HepG2 (cell line): ENCODE data around the gene SLCO3A1. TPM values are rescaled to one million over a fixed set of nuclear protein-coding genes. Genes with fewer than 3 reads are reported as not detected.

Experiments
- ATAC-seq: fragments of 200-7000 bp; cut with Tn5 transposase; 3 replicates; pipeline ENCODE4 v1.9.1; 2020; ENCODE audit warnings: mild to moderate bottlenecking, moderate library complexity
- BruUV-seq: library from RNA; stranded (reverse); fragments of 400-500 nt; replicated peaks from 2 replicates; lab custom pipeline; 2021; lab: Mats Ljungman, UMichigan
- CTCF ChIA-PET: fragments of 300-600 bp; formaldehyde crosslinking; extraction: SDS; loops from one replicate; lab custom pipeline; 2021; ENCODE audit warnings: low total read pairs, inconsistent platforms, low intra/inter-chr PET ratio; lab: Yijun Ruan, JAX
- POLR2A ChIA-PET: fragments of 350-600 bp; sonication (Branson Sonifier 250); formaldehyde crosslinking; loops from one replicate; lab custom pipeline; 2020; ENCODE audit warnings: antibody characterized with exemption, inconsistent platforms; lab: Yijun Ruan, JAX
- DNase-seq: peaks from one replicate; pipeline ENCODE4 v3.0.0-alpha.2; 2015; ENCODE audit warnings: low spot score
- FAIRE-seq: peaks from 3 replicates; lab custom pipeline; 2011; peaks lifted over from hg19 to GRCh38; lab: Jason Lieb, UNC
- H2AFZ ChIP-seq: one replicate; pipeline ENCODE4 v1.6.1; 2011; ENCODE audit warnings: low read length, inconsistent platforms
- H3K27ac ChIP-seq: fragments of 300-600 bp; 3 replicates; pipeline ENCODE4 v1.8.0; 2011; ENCODE audit warnings: mixed run types, mild to moderate bottlenecking, mixed read lengths, low read length, inconsistent platforms; ENCODE audit not compliant: insufficient read depth; ENCODE audit errors: extremely low read length
- H3K27me3 ChIP-seq, 2 experiments: fragments of 200-600 bp in 1 of 2; 2 replicates in 1 of 2; 3 replicates in 1 of 2; pipeline versions ENCODE4 v1.6.0 to v1.8.0; 2011; ENCODE audit warnings: low read length in 2 of 2, mild to moderate bottlenecking in 2 of 2, moderate library complexity in 2 of 2, inconsistent platforms in 1 of 2; ENCODE audit not compliant: insufficient read depth in 2 of 2, control insufficient read depth in 1 of 2
- H3K36me3 ChIP-seq, 2 experiments: fragments of 200-600 bp in 1 of 2; replicated peaks in 1 of 2; 2 replicates in 1 of 2; 3 replicates in 1 of 2; pipeline versions ENCODE4 v1.5.1 to v1.8.0; 2011; ENCODE audit warnings: low read length in 2 of 2, inconsistent platforms in 1 of 2; ENCODE audit not compliant: insufficient read depth in 2 of 2, control insufficient read depth in 1 of 2
- H3K4me1 ChIP-seq: 2 replicates; pipeline ENCODE4 v1.5.1; 2012; ENCODE audit warnings: low read length, inconsistent platforms; ENCODE audit not compliant: insufficient read depth
- H3K4me2 ChIP-seq: 2 replicates; pipeline ENCODE4 v1.6.0; 2011; ENCODE audit warnings: low read depth, low read length, inconsistent platforms
- H3K4me3 ChIP-seq, 3 experiments: fragments of 200-600 bp in 1 of 3; sonication (generic), shearing (Covaris generic) in 1 of 3; replicated peaks in 1 of 3; 2 replicates each; pipeline ENCODE4 v1.5.1; 2011 to 2016; ENCODE audit warnings: low read length in 3 of 3, inconsistent platforms in 2 of 3, low read depth in 2 of 3, mild to moderate bottlenecking in 2 of 3, control low read depth in 1 of 3, mixed read lengths in 1 of 3; ENCODE audit not compliant: insufficient read depth in 1 of 3
- H3K79me2 ChIP-seq: one replicate; pipeline ENCODE4 v1.6.1; 2011; ENCODE audit warnings: low read length, inconsistent platforms; ENCODE audit not compliant: insufficient read depth
- H3K9ac ChIP-seq: 2 replicates; pipeline ENCODE4 v1.6.0; 2011; ENCODE audit warnings: mild to moderate bottlenecking, low read depth, low read length, inconsistent platforms; ENCODE audit not compliant: insufficient read depth
- H3K9me3 ChIP-seq: 2 replicates; pipeline ENCODE4 v1.5.1; 2012; ENCODE audit warnings: mild to moderate bottlenecking, low read length
- H4K20me1 ChIP-seq: 2 replicates; pipeline ENCODE4 v1.6.0; 2011; ENCODE audit warnings: inconsistent platforms, mild to moderate bottlenecking, low read length, moderate library complexity; ENCODE audit not compliant: insufficient read depth
- FOXC1 ChIP-seq: sonication (generic); formaldehyde crosslinking; IDR thresholded peaks from 2 replicates; pipeline ENCODE4 v1.8.0; 2022; ENCODE audit warnings: mild to moderate bottlenecking, missing genetic modification reagents, borderline replicate concordance
- IRX3 ChIP-seq: sonication (generic); formaldehyde crosslinking; IDR thresholded peaks from 2 replicates; pipeline ENCODE4 v1.8.1; 2023; ENCODE audit warnings: mild to moderate bottlenecking, low read depth, missing genetic modification reagents, borderline replicate concordance
- JDP2 ChIP-seq: sonication (generic); formaldehyde crosslinking; IDR thresholded peaks from 2 replicates; pipeline ENCODE4 v1.8.1; 2022; ENCODE audit warnings: missing genetic modification reagents, borderline replicate concordance
- MAFF ChIP-seq: IDR thresholded peaks from 2 replicates; pipeline ENCODE4 v1.6.1; 2011; ENCODE audit warnings: low read depth, low read length, improper control_type of control experiment
- NR3C1 ChIP-seq: sonication (generic); formaldehyde crosslinking; IDR thresholded peaks from 2 replicates; pipeline ENCODE4 v1.4.0; 2020; ENCODE audit warnings: missing genetic modification reagents
- RARG ChIP-seq: sonication (generic); formaldehyde crosslinking; IDR thresholded peaks from 2 replicates; pipeline ENCODE4 v1.4.0; 2020; ENCODE audit warnings: low read depth, mild to moderate bottlenecking, missing genetic modification reagents
- SCMH1 ChIP-seq: sonication (generic); formaldehyde crosslinking; IDR thresholded peaks from 2 replicates; pipeline ENCODE4 v1.9.0; 2021; ENCODE audit warnings: missing genetic modification reagents, mild to moderate bottlenecking, borderline replicate concordance
- THAP9 ChIP-seq: sonication (generic); formaldehyde crosslinking; IDR thresholded peaks from 2 replicates; pipeline ENCODE4; 2020; ENCODE audit warnings: missing genetic modification reagents, mild to moderate bottlenecking, borderline replicate concordance
- ZBTB8A ChIP-seq: sonication (generic); formaldehyde crosslinking; IDR thresholded peaks from 2 replicates; pipeline ENCODE4 v1.4.0; 2020; ENCODE audit warnings: mild to moderate bottlenecking, low read depth, missing genetic modification reagents, borderline replicate concordance
- ZNF101 ChIP-seq: sonication (generic); formaldehyde crosslinking; IDR thresholded peaks from 2 replicates; pipeline ENCODE4 v1.4.0; 2020; ENCODE audit warnings: mild to moderate bottlenecking, low read depth, missing genetic modification reagents, borderline replicate concordance
- ZNF20 ChIP-seq: sonication (generic); formaldehyde crosslinking; IDR thresholded peaks from 2 replicates; pipeline ENCODE4 v1.4.0; 2020; ENCODE audit warnings: mild to moderate bottlenecking, moderate library complexity, missing genetic modification reagents
- ZNF891 ChIP-seq: sonication (generic); formaldehyde crosslinking; IDR thresholded peaks from 2 replicates; pipeline ENCODE4 v1.5.0; 2020; ENCODE audit warnings: mild to moderate bottlenecking, missing genetic modification reagents
- WGBS: methylation state at CpG from one replicate; pipeline ENCODE4 v1.1.6; 2017; ENCODE audit warnings: low lambda C conversion rate; 5-methylcytosine and 5-hydroxymethylcytosine counted together
- in situ Hi-C: cut with HindIII; loops from 2 replicates; pipeline ENCODE4 v1.10.0; 2017; ENCODE audit warnings: low pct_unique_long_range_greater_than_20kb; ENCODE audit not compliant: extremely low pct_ligation_motif_present
- intact Hi-C: fragments of 100-400 bp; cut with micrococcal nuclease; formaldehyde crosslinking; loops from one replicate; pipeline ENCODE4 v1.10.0; 2022; ENCODE audit not compliant: unreplicated experiment
- polyA plus RNA-seq, 8 experiments: library from polyadenylated mRNA; depleted of rRNA in 3 of 8; stranded (reverse) in 7 of 8; unstranded in 1 of 8; fragments of >200 nt; fragmentation: Illumina TruSeq in 4 of 8; extraction: Trizol in 4 of 8; gene quantifications; 2 replicates each; pipeline versions ENCODE4 v1.2.1 to v1.2.3, GENCODE V29; 2011 to 2016; ENCODE audit warnings: low read depth in 4 of 8, missing spikeins in 1 of 8, mixed read lengths in 1 of 8; ENCODE audit not compliant: insufficient read depth in 1 of 8
- total RNA-seq, 5 experiments: library from RNA; depleted of rRNA; stranded (reverse); fragments of >200 nt; fragmentation: Illumina TruSeq; extraction: Trizol; gene quantifications; 2 replicates each; pipeline ENCODE4 v1.2.3, GENCODE V29; 2016; ENCODE audit warnings: low read depth in 1 of 5
- TF ChIP-seq, protein P1 (sequence below): IDR thresholded peaks from 2 replicates; pipeline ENCODE4 v1.6.1; 2016; ENCODE audit warnings: low read depth, borderline replicate concordance

SLCO3A1 gene
- total and polyA plus RNA-seq, 2 of the 13 experiments (the other 11 are each of a cell fraction or from before 2014, with no cell fraction given), result 0.02 TPM; not detected in 1

GRCh38 chr15:92075764-92076163 is 222.3 kb downstream of the SLCO3A1 start:
- Histone ChIP-seq H3K4me2 (no peak overlapping the region), H3K27me3 (peaks cover 0 to 14% of the 10 kb centered on the region in 2 experiments; a peak in 3 of 5 replicates), H3K79me2 (no peaks in the 10 kb centered on the region), H2AFZ (no peak overlapping the region), H3K4me1 (no peaks in the 10 kb centered on the region), H3K4me3 (no peak overlapping the region), H3K27ac (no peak overlapping the region), H4K20me1 (no peaks in the 10 kb centered on the region), H3K9ac (no peak overlapping the region), H3K36me3 (no peaks in the 10 kb centered on the region), H3K9me3 (no peaks in the 10 kb centered on the region)
- 8% methylated on average over 7 of the region's 7 CpGs for WGBS
- BruUV-seq, result no TSS peak
- ATAC-seq, result no peak
- no peak for TF ChIP-seq IRX3 (CRISPR knock-in tag)
- no peak for TF ChIP-seq ZNF101 (CRISPR knock-in tag)
- no peak for TF ChIP-seq ZNF20
- no peak for TF ChIP-seq RARG (CRISPR knock-in tag)
- TF ChIP-seq ZBTB8A (CRISPR knock-in tag), result no peak
- TF ChIP-seq SCMH1, result no peak
- DNase-seq, result no peak
- ChIA-PET POLR2A (no interaction called here), CTCF (interaction anchor here (2.7 kb wide), 1 partner anchor 772 kb away, joined by 13 read pairs; no protein-coding TSS in a partner anchor)
- intact Hi-C loops (no loop called here), in situ Hi-C loops (loop anchor here (25.0 kb wide), 1 partner anchor 612 kb away; no protein-coding TSS in a partner anchor)
- FAIRE-seq, result no peak

- H3K4me2 ChIP-seq, result no peak overlapping the region
- H3K27me3 ChIP-seq, result peaks cover 0 to 14% of the 10 kb centered on the region in 2 experiments; a peak in 3 of 5 replicates
- H3K9me3 ChIP-seq, result no peaks in the 10 kb centered on the region
- no peak overlapping the region for H3K27ac ChIP-seq
- no peaks in the 10 kb centered on the region for H4K20me1 ChIP-seq
- H3K4me1 ChIP-seq, result no peaks in the 10 kb centered on the region
- ChIA-PET CTCF (interaction anchor here (2.7 kb wide), 1 partner anchor 773 kb away, joined by 13 read pairs; no protein-coding TSS in a partner anchor), POLR2A (no interaction called here)
- H3K9ac ChIP-seq, result no peak overlapping the region
- FAIRE-seq (no peak), DNase-seq (no peak), ATAC-seq (no peak)
- no TSS peak for BruUV-seq
- intact Hi-C loops (no loop called here), in situ Hi-C loops (loop anchor here (25.0 kb wide), 1 partner anchor 611 kb away; no protein-coding TSS in a partner anchor)
- no peak overlapping the region for H2AFZ ChIP-seq
- no peak overlapping the region for H3K4me3 ChIP-seq
- H3K79me2 ChIP-seq, result no peaks in the 10 kb centered on the region
- no peaks in the 10 kb centered on the region for H3K36me3 ChIP-seq
- 23% methylated on average over 6 of the region's 8 CpGs for WGBS
- TF ChIP-seq ZNF101 (CRISPR knock-in tag) (no peak), THAP9 (CRISPR knock-in tag) (no peak), ZNF891 (CRISPR knock-in tag) (no peak), FOXC1 (CRISPR knock-in tag) (no peak), MAFF (no peak), NR3C1 (CRISPR knock-in tag) (no peak), JDP2 (CRISPR knock-in tag) (no peak)
- TF ChIP-seq, protein P1, sequence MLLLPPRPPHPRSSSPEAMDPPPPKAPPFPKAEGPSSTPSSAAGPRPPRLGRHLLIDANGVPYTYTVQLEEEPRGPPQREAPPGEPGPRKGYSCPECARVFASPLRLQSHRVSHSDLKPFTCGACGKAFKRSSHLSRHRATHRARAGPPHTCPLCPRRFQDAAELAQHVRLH, result no peak
Measured at GRCh38 chr15:92076541-92076940, 223.0 kb downstream of the SLCO3A1 start.
